ENCODE results near the gene FOXP1.

GRCh38 chr3:71581457-71582035 is 2.0 kb downstream of the FOXP1 start:
- TF ChIP-seq PATZ1 (CRISPR knock-in tag; IDR thresholded peaks at IDR 0.05; ENCODE audit: borderline replicate concordance), result no peak
- TF ChIP-seq RARB (CRISPR knock-in tag; IDR thresholded peaks at IDR 0.05), result no peak
- TF ChIP-seq CSRNP3 (CRISPR knock-in tag; IDR thresholded peaks at IDR 0.05), result no peak
- no peak for TF ChIP-seq SNAI2 (CRISPR knock-in tag; IDR thresholded peaks at IDR 0.05)
- no peak for TF ChIP-seq BACH2 (CRISPR knock-in tag; IDR thresholded peaks at IDR 0.05; ENCODE audit: borderline replicate concordance)
- no peak for TF ChIP-seq TCF4 (CRISPR knock-in tag; IDR thresholded peaks at IDR 0.05; ENCODE audit: borderline replicate concordance)
- TF ChIP-seq CREB5 (CRISPR knock-in tag; IDR thresholded peaks at IDR 0.05; ENCODE audit: low read depth), result no peak

Data from SK-N-SH treated with all-trans-retinoic acid at 6 μM for 48 hours (cell line).